ENCODE results near the gene LRMDA. TPM values are rescaled to one million over a fixed set of nuclear protein-coding genes. Genes with fewer than 3 reads are reported as not detected.

Gene LRMDA
- total and polyA plus RNA-seq, 2 of the 13 experiments (the other 11 are each of a cell fraction or from before 2014, with no cell fraction given), result 13.4 to 22.0 TPM

DNA sequence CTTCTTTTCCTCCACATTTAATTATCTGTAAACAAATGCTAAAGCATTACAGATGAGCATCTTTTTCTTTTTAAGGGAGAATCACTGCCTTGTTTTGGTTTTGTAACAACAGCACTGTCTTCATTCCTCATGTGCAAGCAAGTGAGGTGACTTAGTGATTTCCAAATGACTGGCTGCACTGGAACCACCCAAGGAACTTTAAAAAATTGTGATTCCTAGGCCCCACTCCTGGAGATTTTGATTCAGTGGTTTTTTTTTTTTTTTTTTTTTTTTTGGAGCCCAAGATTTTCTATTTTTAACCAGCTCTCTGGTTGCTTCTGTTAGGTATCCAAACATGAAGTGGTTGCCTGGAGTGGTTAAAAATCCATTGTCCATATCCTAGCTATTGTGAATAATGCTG, 176.2 kb downstream of the LRMDA start (continued):
- no peak for TF ChIP-seq ZKSCAN5 (CRISPR knock-in tag; IDR thresholded peaks at IDR 0.05)
- TF ChIP-seq MATR3 (CRISPR knock-in tag; IDR thresholded peaks at IDR 0.05), result no peak
- TF ChIP-seq FOXA1 (IDR thresholded peaks at IDR 0.05), result no peak
- no peak for TF ChIP-seq FOXA1 (CRISPR knock-in tag; IDR thresholded peaks at IDR 0.05)
- TF ChIP-seq ZNF24 (IDR thresholded peaks at IDR 0.05), result no peak
- no peak for TF ChIP-seq NFKBIZ (CRISPR knock-in tag; IDR thresholded peaks at IDR 0.05)
- TF ChIP-seq, protein P1, sequence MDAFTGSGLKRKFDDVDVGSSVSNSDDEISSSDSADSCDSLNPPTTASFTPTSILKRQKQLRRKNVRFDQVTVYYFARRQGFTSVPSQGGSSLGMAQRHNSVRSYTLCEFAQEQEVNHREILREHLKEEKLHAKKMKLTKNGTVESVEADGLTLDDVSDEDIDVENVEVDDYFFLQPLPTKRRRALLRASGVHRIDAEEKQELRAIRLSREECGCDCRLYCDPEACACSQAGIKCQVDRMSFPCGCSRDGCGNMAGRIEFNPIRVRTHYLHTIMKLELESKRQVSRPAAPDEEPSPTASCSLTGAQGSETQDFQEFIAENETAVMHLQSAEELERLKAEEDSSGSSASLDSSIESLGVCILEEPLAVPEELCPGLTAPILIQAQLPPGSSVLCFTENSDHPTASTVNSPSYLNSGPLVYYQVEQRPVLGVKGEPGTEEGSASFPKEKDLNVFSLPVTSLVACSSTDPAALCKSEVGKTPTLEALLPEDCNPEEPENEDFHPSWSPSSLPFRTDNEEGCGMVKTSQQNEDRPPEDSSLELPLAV (CRISPR knock-in tag; conservative IDR thresholded peaks at IDR 0.05; ENCODE audit: low read depth), result no peak

DNA sequence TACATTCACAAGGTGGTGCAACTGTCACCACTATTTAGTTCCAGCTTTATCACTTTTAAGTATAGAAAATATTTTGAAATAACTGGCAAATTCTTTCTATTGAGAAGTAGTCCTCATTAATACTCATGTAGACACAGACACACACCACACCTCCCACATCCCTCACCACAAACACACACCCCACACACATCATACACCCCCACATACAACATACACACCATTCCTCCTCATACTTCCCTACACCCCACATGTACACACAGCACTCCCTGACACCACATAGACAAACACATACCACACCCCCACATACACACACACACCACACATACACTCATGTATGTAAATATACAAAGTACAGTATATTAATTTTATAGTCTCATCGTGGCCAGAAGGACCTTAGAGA, 178.8 kb downstream of the LRMDA start:
- 0% methylated on average over 1 of the region's 1 CpG for WGBS (ENCODE audit: low lambda C conversion rate)
- in situ Hi-C loops (cut with HindIII; ENCODE audit: extremely low pct_ligation_motif_present, low pct_unique_long_range_greater_than_20kb) (no loop called here), intact Hi-C loops (cut with micrococcal nuclease; ENCODE audit: unreplicated experiment) (no loop called here)
- ChIA-PET POLR2A (no interaction called here), CTCF (ENCODE audit: low intra/inter-chr PET ratio, low total read pairs) (no interaction called here)
- Histone ChIP-seq H3K4me1 (ENCODE audit: insufficient read depth, low read length) (peaks cover 56% of the 10 kb centered on the region), H3K9me3 (ENCODE audit: low read length) (no peaks in the 10 kb centered on the region), H3K27me3 (ENCODE audit: control insufficient read depth in 1 of 2, insufficient read depth in 2 of 2, low read length in 2 of 2) (no peaks in the 10 kb centered on the region), H3K79me2 (ENCODE audit: insufficient read depth, low read length) (no peaks in the 10 kb centered on the region), H4K20me1 (ENCODE audit: insufficient read depth, low read length) (no peaks in the 10 kb centered on the region), H3K4me2 (ENCODE audit: low read depth, low read length) (no peak overlapping the region), H3K36me3 (replicated peaks in 1 of 2; ENCODE audit: control insufficient read depth in 1 of 2, insufficient read depth in 2 of 2, low read length in 2 of 2) (no peaks in the 10 kb centered on the region), H3K9ac (ENCODE audit: insufficient read depth, low read depth, low read length) (no peak overlapping the region), H3K4me3 (replicated peaks in 1 of 3; ENCODE audit: insufficient read depth in 1 of 3, low read depth in 2 of 3, low read length in 3 of 3) (no peak overlapping the region), H3K27ac (ENCODE audit: extremely low read length, insufficient read depth, low read length) (no peak overlapping the region), H2AFZ (ENCODE audit: low read length) (no peak overlapping the region)
- TF ChIP-seq ZNF3 (CRISPR knock-in tag; IDR thresholded peaks at IDR 0.05) (no peak), ZNF317 (CRISPR knock-in tag; IDR thresholded peaks at IDR 0.05) (no peak)
- BruUV-seq (replicated peaks), result no TSS peak
- FAIRE-seq (no peak), DNase-seq (ENCODE audit: low spot score) (no peak), ATAC-seq (no peak)

All from HepG2 (cell line).